HepG2 (cell line): ENCODE measurements around the gene WDR31. TPM values are rescaled to one million over a fixed set of nuclear protein-coding genes. Genes with fewer than 3 reads are reported as not detected.

Experiments used
- ATAC-seq: fragments of 200-7000 bp; cut with Tn5 transposase; 3 replicates; pipeline ENCODE4 v1.9.1; 2020; ENCODE audit warnings: mild to moderate bottlenecking, moderate library complexity
- BruUV-seq: library from RNA; stranded (reverse); fragments of 400-500 nt; replicated peaks from 2 replicates; lab custom pipeline; 2021; lab: Mats Ljungman, UMichigan
- CTCF ChIA-PET: fragments of 300-600 bp; formaldehyde crosslinking; extraction: SDS; loops from one replicate; lab custom pipeline; 2021; ENCODE audit warnings: low total read pairs, inconsistent platforms, low intra/inter-chr PET ratio; lab: Yijun Ruan, JAX
- POLR2A ChIA-PET: fragments of 350-600 bp; sonication (Branson Sonifier 250); formaldehyde crosslinking; loops from one replicate; lab custom pipeline; 2020; ENCODE audit warnings: antibody characterized with exemption, inconsistent platforms; lab: Yijun Ruan, JAX
- DNase-seq: peaks from one replicate; pipeline ENCODE4 v3.0.0-alpha.2; 2015; ENCODE audit warnings: low spot score
- FAIRE-seq: peaks from 3 replicates; lab custom pipeline; 2011; peaks lifted over from hg19 to GRCh38; lab: Jason Lieb, UNC
- H2AFZ ChIP-seq: one replicate; pipeline ENCODE4 v1.6.1; 2011; ENCODE audit warnings: low read length, inconsistent platforms
- H3K27ac ChIP-seq: fragments of 300-600 bp; 3 replicates; pipeline ENCODE4 v1.8.0; 2011; ENCODE audit warnings: mixed run types, mild to moderate bottlenecking, mixed read lengths, low read length, inconsistent platforms; ENCODE audit not compliant: insufficient read depth; ENCODE audit errors: extremely low read length
- H3K27me3 ChIP-seq, 2 experiments: fragments of 200-600 bp in 1 of 2; 2 replicates in 1 of 2; 3 replicates in 1 of 2; pipeline versions ENCODE4 v1.6.0 to v1.8.0; 2011; ENCODE audit warnings: low read length in 2 of 2, mild to moderate bottlenecking in 2 of 2, moderate library complexity in 2 of 2, inconsistent platforms in 1 of 2; ENCODE audit not compliant: insufficient read depth in 2 of 2, control insufficient read depth in 1 of 2
- H3K36me3 ChIP-seq, 2 experiments: fragments of 200-600 bp in 1 of 2; replicated peaks in 1 of 2; 2 replicates in 1 of 2; 3 replicates in 1 of 2; pipeline versions ENCODE4 v1.5.1 to v1.8.0; 2011; ENCODE audit warnings: low read length in 2 of 2, inconsistent platforms in 1 of 2; ENCODE audit not compliant: insufficient read depth in 2 of 2, control insufficient read depth in 1 of 2
- H3K4me1 ChIP-seq: 2 replicates; pipeline ENCODE4 v1.5.1; 2012; ENCODE audit warnings: low read length, inconsistent platforms; ENCODE audit not compliant: insufficient read depth
- H3K4me2 ChIP-seq: 2 replicates; pipeline ENCODE4 v1.6.0; 2011; ENCODE audit warnings: low read depth, low read length, inconsistent platforms
- H3K4me3 ChIP-seq, 3 experiments: fragments of 200-600 bp in 1 of 3; sonication (generic), shearing (Covaris generic) in 1 of 3; replicated peaks in 1 of 3; 2 replicates each; pipeline ENCODE4 v1.5.1; 2011 to 2016; ENCODE audit warnings: low read length in 3 of 3, inconsistent platforms in 2 of 3, low read depth in 2 of 3, mild to moderate bottlenecking in 2 of 3, control low read depth in 1 of 3, mixed read lengths in 1 of 3; ENCODE audit not compliant: insufficient read depth in 1 of 3
- H3K79me2 ChIP-seq: one replicate; pipeline ENCODE4 v1.6.1; 2011; ENCODE audit warnings: low read length, inconsistent platforms; ENCODE audit not compliant: insufficient read depth
- H3K9ac ChIP-seq: 2 replicates; pipeline ENCODE4 v1.6.0; 2011; ENCODE audit warnings: mild to moderate bottlenecking, low read depth, low read length, inconsistent platforms; ENCODE audit not compliant: insufficient read depth
- H3K9me3 ChIP-seq: 2 replicates; pipeline ENCODE4 v1.5.1; 2012; ENCODE audit warnings: mild to moderate bottlenecking, low read length
- H4K20me1 ChIP-seq: 2 replicates; pipeline ENCODE4 v1.6.0; 2011; ENCODE audit warnings: inconsistent platforms, mild to moderate bottlenecking, low read length, moderate library complexity; ENCODE audit not compliant: insufficient read depth
- HNRNPK ChIP-seq: fragments of 200-400 bp; formaldehyde crosslinking; IDR thresholded peaks from 2 replicates; pipeline ENCODE4 v1.6.1; 2018; ENCODE audit warnings: low read length, low read depth, moderate library complexity, mild to moderate bottlenecking; ENCODE audit not compliant: poor library complexity, severe bottlenecking
- WGBS: methylation state at CpG from one replicate; pipeline ENCODE4 v1.1.6; 2017; ENCODE audit warnings: low lambda C conversion rate; 5-methylcytosine and 5-hydroxymethylcytosine counted together
- in situ Hi-C: cut with HindIII; loops from 2 replicates; pipeline ENCODE4 v1.10.0; 2017; ENCODE audit warnings: low pct_unique_long_range_greater_than_20kb; ENCODE audit not compliant: extremely low pct_ligation_motif_present
- intact Hi-C: fragments of 100-400 bp; cut with micrococcal nuclease; formaldehyde crosslinking; loops from one replicate; pipeline ENCODE4 v1.10.0; 2022; ENCODE audit not compliant: unreplicated experiment
- polyA plus RNA-seq, 8 experiments: library from polyadenylated mRNA; depleted of rRNA in 3 of 8; stranded (reverse) in 7 of 8; unstranded in 1 of 8; fragments of >200 nt; fragmentation: Illumina TruSeq in 4 of 8; extraction: Trizol in 4 of 8; gene quantifications; 2 replicates each; pipeline versions ENCODE4 v1.2.1 to v1.2.3, GENCODE V29; 2011 to 2016; ENCODE audit warnings: low read depth in 4 of 8, missing spikeins in 1 of 8, mixed read lengths in 1 of 8; ENCODE audit not compliant: insufficient read depth in 1 of 8
- total RNA-seq, 5 experiments: library from RNA; depleted of rRNA; stranded (reverse); fragments of >200 nt; fragmentation: Illumina TruSeq; extraction: Trizol; gene quantifications; 2 replicates each; pipeline ENCODE4 v1.2.3, GENCODE V29; 2016; ENCODE audit warnings: low read depth in 1 of 5

WDR31 gene
- total and polyA plus RNA-seq, 2 of the 13 experiments (the other 11 are each of a cell fraction or from before 2014, with no cell fraction given), result 0.33 to 1.7 TPM

DNA sequence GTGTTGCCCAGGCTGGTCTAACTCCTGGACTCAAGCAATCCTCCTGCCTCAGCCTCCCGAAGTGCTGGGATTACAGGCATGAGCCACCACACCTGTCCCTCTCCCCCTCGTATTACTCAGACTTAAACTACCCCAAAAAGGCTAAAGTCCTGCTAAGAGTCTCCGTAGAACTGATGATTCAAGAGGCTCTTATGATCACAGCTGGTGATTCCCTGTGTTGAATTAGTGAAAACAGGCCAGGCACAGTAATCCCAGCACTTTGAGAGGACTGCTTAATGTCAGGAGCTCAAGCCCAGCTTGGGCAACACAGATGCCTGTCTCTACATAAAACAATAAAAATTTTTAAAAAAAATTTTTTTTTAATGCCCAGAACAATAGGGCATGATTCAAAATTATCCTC, 73.9 kb downstream of the WDR31 start:
- POLR2A ChIA-PET, result interaction anchor here (1.3 kb wide), 1 partner anchor 9 kb away, joined by 4 read pairs; no protein-coding TSS in a partner anchor
- DNase-seq, result no peak

More for the DNA sequence above, 73.9 kb downstream of the WDR31 start:
- H3K27me3 ChIP-seq, result no peaks in the 10 kb centered on the region
- no peak overlapping the region for H3K4me3 ChIP-seq
- H3K9me3 ChIP-seq, result no peaks in the 10 kb centered on the region
- FAIRE-seq (no peak), ATAC-seq (no peak)
- H3K4me1 ChIP-seq, result peaks cover 18% of the 10 kb centered on the region
- H3K36me3 ChIP-seq, result peaks cover 11 to 44% of the 10 kb centered on the region in 2 experiments
- 79% methylated on average over 3 of the region's 3 CpGs for WGBS
- no peak overlapping the region for H2AFZ ChIP-seq
- intact Hi-C loops (no loop called here), in situ Hi-C loops (no loop called here)
- no peak overlapping the region for H3K27ac ChIP-seq
- CTCF ChIA-PET, result no interaction called here
- no peak overlapping the region for H3K4me2 ChIP-seq
- no peak for TF ChIP-seq HNRNPK
- H4K20me1 ChIP-seq, result no peaks in the 10 kb centered on the region
- no TSS peak for BruUV-seq
- H3K79me2 ChIP-seq, result no peaks in the 10 kb centered on the region
- no peak overlapping the region for H3K9ac ChIP-seq

Other genes with a start within 250 kb of the WDR31 start
- 6.0 and 9.3 TPM in 2 replicates for gene SLC31A2, start 189.3 kb downstream of the WDR31 start, total RNA-seq (2016; rRNA removed; fragmentation: Illumina TruSeq; extraction: Trizol)
- gene SLC31A2, start 189.3 kb downstream of the WDR31 start, polyA plus RNA-seq (2011; rRNA removed), result 10.2 and 10.9 TPM in 2 replicates
- gene FKBP15, start 119.0 kb downstream of the WDR31 start, total RNA-seq (2016; rRNA removed; fragmentation: Illumina TruSeq; extraction: Trizol), result 11.8 and 12.3 TPM in 2 replicates
- gene FKBP15, start 119.0 kb downstream of the WDR31 start, polyA plus RNA-seq (2011; rRNA removed), result 18.6 and 23.4 TPM in 2 replicates
- gene SLC31A1, start 118.7 kb downstream of the WDR31 start, total RNA-seq (2016; rRNA removed; fragmentation: Illumina TruSeq; extraction: Trizol), result 45.9 and 70.0 TPM in 2 replicates
- 51.3 and 62.9 TPM in 2 replicates for gene SLC31A1, start 118.7 kb downstream of the WDR31 start, polyA plus RNA-seq (2011; rRNA removed)
- 57.9 and 66.0 TPM in 2 replicates for gene CDC26, start 64.7 kb downstream of the WDR31 start, total RNA-seq (2016; rRNA removed; fragmentation: Illumina TruSeq; extraction: Trizol)
- 20.2 and 26.6 TPM in 2 replicates for gene CDC26, start 64.7 kb downstream of the WDR31 start, polyA plus RNA-seq (2011; rRNA removed)
- gene PRPF4, start 64.6 kb downstream of the WDR31 start, total RNA-seq (2016; rRNA removed; fragmentation: Illumina TruSeq; extraction: Trizol), result 49.0 and 64.9 TPM in 2 replicates
- gene PRPF4, start 64.6 kb downstream of the WDR31 start, polyA plus RNA-seq (2011; rRNA removed), result 10.3 and 11.1 TPM in 2 replicates
- gene RNF183, start 36.9 kb downstream of the WDR31 start, total RNA-seq (2016; rRNA removed; fragmentation: Illumina TruSeq; extraction: Trizol), result 0.13 TPM in 1 of 2 replicates, not detected in the other
- gene RNF183, start 36.9 kb downstream of the WDR31 start, polyA plus RNA-seq (2011; rRNA removed), result 6.5 and 7.3 TPM in 2 replicates
- gene BSPRY, start 9.3 kb upstream of the WDR31 start, total RNA-seq (2016; rRNA removed; fragmentation: Illumina TruSeq; extraction: Trizol), result 0.09 and 0.13 TPM in 2 replicates
- 0.26 and 0.37 TPM in 2 replicates for gene BSPRY, start 9.3 kb upstream of the WDR31 start, polyA plus RNA-seq (2011; rRNA removed)
- gene HDHD3, start 36.7 kb upstream of the WDR31 start, total RNA-seq (2016; rRNA removed; fragmentation: Illumina TruSeq; extraction: Trizol), result 23.0 and 23.1 TPM in 2 replicates
- 38.5 and 52.1 TPM in 2 replicates for gene HDHD3, start 36.7 kb upstream of the WDR31 start, polyA plus RNA-seq (2011; rRNA removed)
- 21.8 and 23.0 TPM in 2 replicates for gene ALAD, start 61.0 kb upstream of the WDR31 start, total RNA-seq (2016; rRNA removed; fragmentation: Illumina TruSeq; extraction: Trizol)
- gene ALAD, start 61.0 kb upstream of the WDR31 start, polyA plus RNA-seq (2011; rRNA removed), result 30.1 and 40.5 TPM in 2 replicates
- 77.2 and 93.1 TPM in 2 replicates for gene POLE3, start 70.4 kb upstream of the WDR31 start, total RNA-seq (2016; rRNA removed; fragmentation: Illumina TruSeq; extraction: Trizol)
- 25.9 and 36.0 TPM in 2 replicates for gene POLE3, start 70.4 kb upstream of the WDR31 start, polyA plus RNA-seq (2011; rRNA removed)
- gene C9orf43, start 70.5 kb upstream of the WDR31 start, total RNA-seq (2016; rRNA removed; fragmentation: Illumina TruSeq; extraction: Trizol), result 0.18 and 0.31 TPM in 2 replicates
- 0.14 and 0.24 TPM in 2 replicates for gene C9orf43, start 70.5 kb upstream of the WDR31 start, polyA plus RNA-seq (2011; rRNA removed)
- gene RGS3, start 123.5 kb upstream of the WDR31 start, total RNA-seq (2016; rRNA removed; fragmentation: Illumina TruSeq; extraction: Trizol), result 26.7 and 28.8 TPM in 2 replicates
- 17.1 and 18.9 TPM in 2 replicates for gene RGS3, start 123.5 kb upstream of the WDR31 start, polyA plus RNA-seq (2011; rRNA removed)